Neural progenitor cell (in vitro differentiated cells): ENCODE data around the gene SPRR2D.

Experiments
- CTCF ChIP-seq: fragments of 200-600 bp; sonication (generic); IDR thresholded peaks from 2 replicates; pipeline ENCODE4 v1.5.1; 2017; ENCODE audit warnings: antibody characterized with exemption, mild to moderate bottlenecking
- EZH2 ChIP-seq: fragments of 200-600 bp; sonication (generic); IDR thresholded peaks from 2 replicates; pipeline ENCODE4 v1.6.1; 2017; ENCODE audit warnings: antibody characterized with exemption, mild to moderate bottlenecking, moderate library complexity
- EZH2phosphoT487 ChIP-seq: fragments of 200-600 bp; sonication (generic); IDR thresholded peaks from 2 replicates; pipeline ENCODE4 v1.6.1; 2017; ENCODE audit warnings: antibody characterized with exemption

GRCh38 chr1:153040950-153041631 is at the start of gene SPRR2D:
- TF ChIP-seq CTCF (no peak), EZH2 (no peak), EZH2phosphoT487 (no peak)
